Measurements from ENCODE around the gene KSR2. TPM values are rescaled to one million over a fixed set of nuclear protein-coding genes. Genes with fewer than 3 reads are reported as not detected.

KSR2 gene
- total and polyA plus RNA-seq, 10 of the 15 experiments (the other 5 are each of a cell fraction or from before 2014, with no cell fraction given): under 0.01 to 1.5 (median 0.01) TPM; not detected in 3

GRCh38 chr12:117692512-117692911 lies 276.3 kb downstream of the KSR2 start:
- TF ChIP-seq PML (IDR thresholded peaks at IDR 0.05; ENCODE audit: low read length) (no peak), CBFB (IDR thresholded peaks at IDR 0.05; ENCODE audit: low read depth) (no peak), RB1 (IDR thresholded peaks at IDR 0.05; ENCODE audit: borderline replicate concordance) (no peak), ZBTB4 (CRISPR knock-in tag; IDR thresholded peaks at IDR 0.05) (no peak), ELK1 (IDR thresholded peaks at IDR 0.05; ENCODE audit: low read depth, low read length) (no peak), MEF2B (IDR thresholded peaks at IDR 0.05; ENCODE audit: partially characterized antibody, poor library complexity, severe bottlenecking) (no peak), HDGF (IDR thresholded peaks at IDR 0.05) (no peak), BHLHE40 (IDR thresholded peaks at IDR 0.05; ENCODE audit: borderline replicate concordance in 1 of 2, low read depth in 2 of 2, low read length in 1 of 2) (no peak), SMARCA5 (IDR thresholded peaks at IDR 0.05) (no peak), NFYA (IDR thresholded peaks at IDR 0.05; ENCODE audit: borderline replicate concordance, low read depth, low read length) (no peak), IKZF1 (conservative IDR thresholded peaks at IDR 0.05) (no peak), CREB1 (IDR thresholded peaks at IDR 0.05; ENCODE audit: low read depth) (no peak), MYB (IDR thresholded peaks at IDR 0.05; ENCODE audit: borderline replicate concordance, low read depth, low read length) (no peak), E2F8 (IDR thresholded peaks at IDR 0.05; ENCODE audit: low read depth, partially characterized antibody) (no peak)
- no TSS peak for BruUV-seq (replicated peaks)
- Histone ChIP-seq H3K27me3 (replicated peaks in 1 of 2; ENCODE audit: control insufficient read depth in 2 of 2, insufficient read depth in 2 of 2, low read length in 1 of 2) (no peaks in the 10 kb centered on the region), H3K4me1 (ENCODE audit: control insufficient read depth, insufficient read depth, low read length) (no peaks in the 10 kb centered on the region), H3K36me3 (ENCODE audit: control insufficient read depth in 2 of 2, insufficient read depth in 2 of 2, low read length in 1 of 2) (no peaks in the 10 kb centered on the region), H4K20me1 (ENCODE audit: control insufficient read depth, insufficient read depth) (no peaks in the 10 kb centered on the region), H2AFZ (ENCODE audit: control insufficient read depth, low read depth, low read length) (no peak overlapping the region), H3K4me2 (ENCODE audit: control insufficient read depth, insufficient read depth) (no peak overlapping the region), H3K79me2 (ENCODE audit: control insufficient read depth, insufficient read depth, low read length) (no peaks in the 10 kb centered on the region), H3K9me3 (replicated peaks; ENCODE audit: control insufficient read depth, insufficient read depth, low read length) (no peaks in the 10 kb centered on the region; the same call in 2 of the 3 replicates), H3K4me3 (no peak overlapping the region), H3K9ac (ENCODE audit: control insufficient read depth, insufficient read depth, low read length) (no peak overlapping the region), H3K27ac (ENCODE audit: control insufficient read depth, insufficient read depth) (no peak overlapping the region)
- ChIA-PET POLR2A (no interaction called here), RAD21 (ENCODE audit: unreplicated experiment) (no interaction called here), CTCF (no interaction called here), SMC1A (ENCODE audit: uncharacterized antibody, unreplicated experiment) (no interaction called here)
- ATAC-seq: no peak
- no peak for DNase-seq (ENCODE audit: low read depth, low spot score)
- no peak for FAIRE-seq
- WGBS (ENCODE audit: insufficient coverage, insufficient replicate concordance, low lambda C conversion rate, missing lambda C conversion rate): 18% methylated on average over 2 of the region's 2 CpGs
- in situ Hi-C loops (cut with MboI): no loop called here
- intact Hi-C loops (cut with micrococcal nuclease; ENCODE audit: unreplicated experiment): no loop called here

Data from GM12878 (cell line).